HG03565 (cell line): Measurements from ENCODE around the gene RDH5.

Experiments
- ATAC-seq: cut with Tn5 transposase; IDR thresholded peaks from one replicate; pipeline ENCODE4 v1.9.1; 2021; ENCODE audit warnings: mild to moderate bottlenecking, moderate library complexity; ENCODE audit not compliant: unreplicated experiment

RDH5 gene, protein sequence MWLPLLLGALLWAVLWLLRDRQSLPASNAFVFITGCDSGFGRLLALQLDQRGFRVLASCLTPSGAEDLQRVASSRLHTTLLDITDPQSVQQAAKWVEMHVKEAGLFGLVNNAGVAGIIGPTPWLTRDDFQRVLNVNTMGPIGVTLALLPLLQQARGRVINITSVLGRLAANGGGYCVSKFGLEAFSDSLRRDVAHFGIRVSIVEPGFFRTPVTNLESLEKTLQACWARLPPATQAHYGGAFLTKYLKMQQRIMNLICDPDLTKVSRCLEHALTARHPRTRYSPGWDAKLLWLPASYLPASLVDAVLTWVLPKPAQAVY

GRCh38 chr12:55720071-55720564 lies at the start of gene RDH5:
Gene RDH5 (plus strand): TSS chr12:55720393. CDS start chr12:55721185, 792 bp downstream.
- ATAC-seq: no peak

GRCh38 chr12:55671746-55672145 lies 48.4 kb upstream of the RDH5 start:
- no peak for ATAC-seq

- peak; percentile 99 for ATAC-seq
These were observed 46.6 kb upstream of the RDH5 start for GRCh38 chr12:55673638-55674037.

DNA sequence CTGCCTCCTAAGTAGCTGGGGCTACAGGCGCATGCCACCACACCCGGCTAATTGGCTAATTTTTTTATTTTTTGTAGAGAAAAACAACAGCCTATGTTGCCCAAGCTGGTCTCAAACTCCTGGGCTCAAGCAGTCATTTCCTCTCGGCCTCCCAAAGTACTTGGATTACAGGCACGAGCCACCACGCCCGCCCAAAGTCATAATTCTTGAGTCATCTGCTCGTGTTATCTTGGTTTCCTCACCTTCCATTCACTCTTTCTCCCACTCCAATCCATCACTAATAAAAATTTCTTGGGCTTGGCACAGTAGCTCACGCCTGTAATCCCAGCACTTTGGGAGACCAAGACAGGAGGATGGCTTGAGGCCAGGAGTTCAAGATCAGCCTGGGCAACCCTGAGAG lies 44.5 kb upstream of the RDH5 start:
- ATAC-seq: no peak

DNA sequence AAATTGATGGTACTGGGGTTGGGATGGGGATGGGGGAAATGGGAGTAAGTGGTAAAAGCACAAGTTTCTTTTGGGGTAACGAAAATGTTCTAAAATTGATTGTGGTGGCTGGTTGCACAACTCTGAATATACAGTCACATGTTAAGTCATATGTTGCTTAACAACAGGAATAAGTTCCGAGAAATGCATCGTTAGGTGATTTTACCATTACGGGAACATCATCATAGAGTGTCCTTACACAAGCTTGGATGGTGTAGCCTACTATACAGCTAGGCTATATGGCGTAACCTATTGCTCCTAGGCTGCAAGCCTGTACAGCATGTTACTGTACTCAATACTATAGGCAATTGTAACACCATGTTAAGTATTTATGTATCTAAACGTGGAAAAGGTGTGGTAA lies 43.5 kb upstream of the RDH5 start:
- no peak for ATAC-seq

GRCh38 chr12:55679691-55680090 lies 40.5 kb upstream of the RDH5 start:
- no peak for ATAC-seq

DNA sequence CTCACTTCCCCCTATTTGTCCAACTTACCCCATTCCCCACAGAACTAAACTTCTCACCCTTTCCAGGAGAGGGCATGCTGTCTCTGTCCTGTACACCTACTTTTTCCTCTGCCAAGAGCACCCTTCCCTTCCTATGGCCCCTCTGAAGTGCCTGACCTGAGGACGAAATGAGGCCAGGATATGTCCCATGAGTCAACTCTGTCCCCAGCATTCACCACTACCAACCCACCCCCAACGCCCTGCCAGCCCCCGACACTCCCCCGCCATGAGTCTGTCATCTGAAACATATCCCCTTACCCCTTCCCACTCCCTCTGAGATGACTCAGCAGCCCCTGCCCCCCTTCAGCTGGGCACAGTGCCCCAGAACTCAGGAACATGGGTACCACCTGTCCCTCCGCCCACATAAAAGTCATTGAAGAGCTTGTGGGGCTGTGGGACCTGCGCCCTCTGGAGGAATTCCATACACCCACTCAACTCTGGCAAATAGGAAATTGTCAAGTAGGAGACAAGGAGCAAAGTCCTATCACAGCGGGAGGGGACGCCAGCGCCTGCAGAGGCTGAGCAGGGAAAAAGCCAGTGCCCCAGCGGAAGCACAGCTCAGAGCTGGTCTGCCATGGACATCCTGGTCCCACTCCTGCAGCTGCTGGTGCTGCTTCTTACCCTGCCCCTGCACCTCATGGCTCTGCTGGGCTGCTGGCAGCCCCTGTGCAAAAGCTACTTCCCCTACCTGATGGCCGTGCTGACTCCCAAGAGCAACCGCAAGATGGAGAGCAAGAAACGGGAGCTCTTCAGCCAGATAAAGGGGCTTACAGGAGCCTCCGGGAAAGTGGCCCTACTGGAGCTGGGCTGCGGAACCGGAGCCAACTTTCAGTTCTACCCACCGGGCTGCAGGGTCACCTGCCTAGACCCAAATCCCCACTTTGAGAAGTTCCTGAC lies 38.8 kb upstream of the RDH5 start:
- ATAC-seq: no peak

DNA sequence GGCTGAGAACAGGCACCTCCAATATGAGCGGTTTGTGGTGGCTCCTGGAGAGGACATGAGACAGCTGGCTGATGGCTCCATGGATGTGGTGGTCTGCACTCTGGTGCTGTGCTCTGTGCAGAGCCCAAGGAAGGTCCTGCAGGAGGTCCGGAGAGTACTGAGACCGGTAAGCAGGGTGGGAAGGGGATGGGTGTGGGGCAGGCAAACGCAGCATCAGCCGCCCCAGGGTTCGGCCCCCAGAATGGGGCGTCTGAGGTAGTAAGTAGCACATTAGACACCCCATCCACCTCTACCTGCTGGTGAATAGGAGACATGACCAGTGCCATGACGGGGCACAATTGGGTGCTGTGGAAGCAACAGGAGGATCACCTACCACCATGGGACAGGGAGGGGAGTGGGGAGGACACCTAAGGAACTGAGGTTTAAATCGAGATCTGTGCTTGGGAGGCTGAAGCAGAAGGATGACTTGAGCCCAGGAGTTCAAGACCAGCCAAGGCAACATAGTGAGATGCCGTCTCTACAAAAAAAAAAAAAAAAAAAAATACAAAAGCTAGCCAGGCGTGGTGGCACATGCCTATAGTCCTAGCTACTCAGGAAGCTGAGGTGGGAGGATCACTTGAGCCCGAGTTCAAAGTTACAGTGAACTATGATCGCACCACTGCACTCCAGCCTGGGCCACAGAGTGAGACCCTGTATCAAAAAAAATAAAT lies 38.0 kb upstream of the RDH5 start:
- ATAC-seq: no peak

- no peak for ATAC-seq
These were observed 36.5 kb upstream of the RDH5 start for GRCh38 chr12:55683676-55684075.

GRCh38 chr12:55684761-55685370 lies 35.3 kb upstream of the RDH5 start:
- ATAC-seq: no peak

DNA sequence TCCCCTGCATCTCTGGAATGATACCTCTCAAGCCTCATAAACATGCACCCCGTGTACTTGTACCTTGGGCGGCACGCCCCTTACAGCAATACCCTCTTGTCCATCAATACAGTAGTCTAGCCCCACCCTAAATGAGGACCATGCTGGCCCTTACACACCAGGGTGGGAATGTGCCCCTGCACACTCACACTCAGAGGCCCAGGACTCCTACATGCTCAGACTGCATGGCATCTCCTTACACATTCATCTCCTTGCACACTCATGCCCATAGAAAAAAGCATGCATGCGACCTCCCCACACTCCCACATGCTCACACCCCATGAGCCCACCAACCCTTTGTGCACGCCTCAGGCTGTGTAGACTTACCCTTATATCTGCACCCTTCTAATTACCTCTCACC lies 34.5 kb upstream of the RDH5 start:
- ATAC-seq: no peak

DNA sequence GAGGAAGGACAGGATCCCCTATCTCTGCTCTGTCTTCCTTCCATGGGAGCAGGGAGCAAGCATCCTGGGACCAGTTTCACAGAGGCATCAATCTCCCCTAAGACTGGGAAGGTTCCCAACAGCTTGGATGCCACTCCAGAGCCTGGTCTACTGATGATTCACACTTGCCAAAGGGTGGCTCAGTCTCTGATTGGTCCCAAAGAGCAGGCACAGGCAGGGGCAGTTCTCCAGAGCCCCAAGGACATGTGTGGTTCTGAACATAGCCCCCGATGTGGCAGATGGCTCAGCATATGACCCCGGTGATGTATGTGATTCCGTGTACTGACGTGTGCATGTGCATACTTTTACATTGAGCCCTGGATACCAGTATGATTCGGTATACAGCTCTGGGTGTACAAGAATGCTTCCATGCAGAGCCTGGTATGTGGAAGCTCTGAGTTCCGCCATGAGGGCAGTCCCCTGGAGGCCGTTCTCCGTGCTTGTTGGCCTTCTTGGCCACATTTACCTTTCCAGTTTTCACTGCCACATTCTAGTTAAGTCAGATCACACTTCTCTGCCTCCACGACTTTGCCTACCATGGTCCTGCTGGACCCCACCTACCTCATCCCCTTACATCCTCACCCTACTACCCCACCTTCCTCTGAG lies 33.7 kb upstream of the RDH5 start:
- no peak for ATAC-seq

GRCh38 chr12:55687746-55688145 lies 32.4 kb upstream of the RDH5 start:
- peak; percentile 51 for ATAC-seq

DNA sequence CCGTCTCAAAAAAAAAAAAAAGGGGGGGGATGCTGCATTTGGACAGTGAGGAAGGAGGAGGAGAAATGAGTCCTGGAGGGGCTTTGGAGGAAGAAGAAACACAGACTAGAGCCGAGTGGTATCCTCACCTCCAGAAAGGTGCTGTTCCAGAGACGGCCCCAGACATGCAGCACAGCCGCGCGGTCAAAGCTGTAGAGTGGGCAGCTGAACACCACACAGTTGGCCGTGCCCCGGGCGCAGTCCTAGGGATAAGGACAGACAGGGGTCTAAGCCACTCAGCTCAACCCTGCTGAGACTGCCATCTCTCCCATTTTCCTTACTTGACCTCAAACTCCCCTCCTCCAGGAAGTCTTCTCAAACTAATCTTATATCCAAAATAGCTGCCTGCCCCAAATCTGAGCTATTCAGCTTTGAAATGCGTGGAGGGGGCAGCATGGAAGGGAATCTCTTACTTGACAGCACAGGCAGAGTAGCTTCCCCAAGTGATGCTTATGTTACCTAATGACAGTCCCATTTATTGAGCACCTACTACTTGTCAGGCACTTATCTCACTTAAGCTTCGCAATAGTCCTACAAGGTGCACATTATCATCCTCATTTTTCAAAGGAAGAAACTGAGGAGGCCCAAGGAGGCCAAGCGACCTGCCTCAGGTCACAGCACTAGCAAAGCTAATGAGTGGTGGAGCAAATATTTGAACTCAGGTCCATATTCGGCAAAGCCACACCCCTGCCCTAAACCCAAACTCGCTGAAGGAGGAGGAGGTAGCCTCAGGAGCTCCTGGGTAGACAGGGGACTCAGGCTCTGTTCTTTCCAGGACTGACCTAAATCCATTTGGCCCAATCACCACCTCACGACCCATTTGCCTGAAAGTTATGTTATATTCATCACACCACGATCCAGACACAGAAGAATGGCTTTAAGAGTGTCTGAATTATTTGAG lies 31.2 kb upstream of the RDH5 start:
- no peak for ATAC-seq

DNA sequence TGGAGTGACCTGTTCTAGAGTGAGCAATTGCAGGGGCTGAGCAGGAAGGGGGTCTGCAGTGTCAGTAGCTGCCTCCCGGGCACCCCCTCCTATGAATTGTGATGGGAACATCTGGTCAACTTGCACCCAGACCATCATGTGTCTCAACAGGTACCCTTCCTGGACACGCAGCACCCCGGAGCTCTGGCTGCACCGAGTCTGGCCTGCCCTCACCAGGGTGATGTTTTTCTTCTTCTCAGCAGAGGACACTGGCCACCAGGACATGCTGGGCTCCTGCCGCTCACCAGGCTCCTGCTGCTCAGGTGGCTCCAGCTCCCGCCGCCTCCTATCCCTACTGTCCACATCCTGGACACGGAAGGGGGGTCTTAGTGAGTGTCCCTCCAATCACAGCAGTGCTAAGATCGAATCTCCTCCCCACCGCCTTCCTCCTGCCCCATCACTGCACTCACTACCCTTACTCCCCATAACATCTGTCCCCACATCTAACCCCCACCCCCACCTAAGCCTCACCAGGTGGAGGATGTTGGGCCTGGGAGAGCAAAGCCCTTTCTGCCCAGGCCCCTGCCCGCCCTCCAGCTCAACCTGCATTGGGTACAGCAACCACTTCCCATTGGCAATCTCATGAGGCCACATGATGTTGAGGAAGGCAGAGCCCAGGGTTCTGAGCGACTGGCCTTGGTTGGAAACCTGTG lies 27.4 kb upstream of the RDH5 start:
- no peak for ATAC-seq

- ATAC-seq: no peak
These were observed 26.6 kb upstream of the RDH5 start for GRCh38 chr12:55693323-55694187.

- ATAC-seq: no peak
These were observed 26.0 kb upstream of the RDH5 start for GRCh38 chr12:55694188-55694515.

DNA sequence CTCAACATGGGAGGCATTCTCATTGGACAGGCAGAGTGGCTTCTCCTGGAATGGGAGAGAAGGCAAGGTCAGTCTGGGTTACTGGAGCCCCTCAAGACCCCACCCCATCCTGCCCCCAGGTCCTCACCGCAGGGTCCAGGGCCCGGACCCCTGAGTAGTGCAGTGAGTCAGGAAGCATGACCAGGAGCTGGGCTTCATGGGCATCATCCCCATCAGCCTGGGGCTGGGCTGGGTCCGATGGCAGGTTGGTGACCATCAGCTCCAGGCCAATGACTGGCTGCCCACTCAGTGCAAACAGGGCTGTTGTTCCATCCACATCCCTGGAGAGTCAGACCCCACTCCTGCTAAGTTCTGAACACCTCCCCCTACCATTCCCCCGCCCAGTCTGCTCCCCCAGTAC lies 25.5 kb upstream of the RDH5 start:
- no peak for ATAC-seq
